ENCODE results near the gene DDIT4.

DNA sequence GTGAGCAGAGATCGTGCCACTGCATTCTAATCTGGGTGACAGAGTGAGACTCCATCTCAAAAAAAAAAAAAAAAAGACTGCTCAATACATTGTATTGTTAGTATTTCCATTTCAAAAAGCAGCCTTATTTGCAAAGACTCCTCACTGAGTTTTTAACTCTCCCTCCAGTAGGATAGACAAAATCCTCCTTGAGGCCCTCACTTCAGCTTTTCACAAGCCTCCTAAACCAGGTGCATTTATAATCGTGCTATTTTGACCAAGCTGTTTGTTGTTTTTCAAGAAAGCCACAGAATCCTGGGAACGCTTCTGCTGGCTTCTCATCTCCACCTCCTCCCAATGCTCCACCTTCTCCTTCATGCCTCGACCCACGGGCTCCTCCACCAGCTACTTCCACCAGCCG lies 6.3 kb upstream of the DDIT4 start:
- no peak for TF ChIP-seq GABPA (IDR thresholded peaks at IDR 0.05; ENCODE audit: borderline replicate concordance, insufficient read depth, low read length)
- no peak for TF ChIP-seq CTCF (IDR thresholded peaks at IDR 0.05; ENCODE audit: control extremely low read depth in 1 of 3, insufficient read depth in 1 of 3, low read depth in 1 of 3, low read length in 3 of 3)
- no peak for TF ChIP-seq ZNF274 (IDR thresholded peaks at IDR 0.05; ENCODE audit: borderline replicate concordance, extremely low read depth, low read length)
- TF ChIP-seq RAD21 (IDR thresholded peaks at IDR 0.05 in 1 of 2, conservative IDR thresholded peaks at IDR 0.05 in 1 of 2; ENCODE audit: low read depth in 2 of 2, low read length in 2 of 2): no peak
- no peak for TF ChIP-seq EZH2 (IDR thresholded peaks at IDR 0.05; ENCODE audit: low read depth, low read length, severe bottlenecking)
- TF ChIP-seq TCF12 (IDR thresholded peaks at IDR 0.05; ENCODE audit: low read depth, low read length): no peak
- no peak for TF ChIP-seq SP2 (IDR thresholded peaks at IDR 0.05; ENCODE audit: low read length)
- no peak for TF ChIP-seq SRF (IDR thresholded peaks at IDR 0.05; ENCODE audit: low read depth, low read length)
- TF ChIP-seq POLR2A (IDR thresholded peaks at IDR 0.05; ENCODE audit: control extremely low read depth in 1 of 2, low read depth in 2 of 2, low read length in 2 of 2): no peak

Measured in H1 (cell line).